Activated CD4-positive, alpha-beta T cell treated with anti-CD3 and anti-CD28 coated beads for 36 hours (primary cell): ENCODE results near the gene ZNF768. TPM values are rescaled to one million over a fixed set of nuclear protein-coding genes. Genes with fewer than 3 reads are reported as not detected.

Experiments used
- ATAC-seq: fragments of 200-7000 bp; cut with Tn5 transposase; one replicate; pipeline ENCODE4 v1.10.0; 2021; ENCODE audit warnings: mild to moderate bottlenecking, moderate library complexity
- CTCF ChIA-PET: fragments of 350-600 bp; sonication (Branson Sonifier 250); formaldehyde crosslinking; loops from one replicate; lab custom pipeline; 2021; ENCODE audit warnings: antibody characterized with exemption; lab: Charles Lee
- POLR2A ChIA-PET: fragments of 350-600 bp; sonication (Branson Sonifier 250); formaldehyde crosslinking; loops from one replicate; lab custom pipeline; 2021; ENCODE audit warnings: antibody characterized with exemption, inconsistent platforms; lab: Charles Lee
- DNase-seq: peaks from one replicate; pipeline ENCODE4 v3.0.0-alpha.2; 2020
- H3K27ac Mint-ChIP-seq: one replicate; pipeline ENCODE4 v1.8.0; 2021; ENCODE audit warnings: mixed read lengths
- H3K27me3 Mint-ChIP-seq: one replicate; pipeline ENCODE4 v1.8.0; 2021; ENCODE audit warnings: mixed read lengths
- H3K36me3 Mint-ChIP-seq: one replicate; pipeline ENCODE4 v1.8.0; 2021; ENCODE audit warnings: low read depth, mixed read lengths
- H3K4me1 Mint-ChIP-seq: one replicate; pipeline ENCODE4 v1.8.0; 2021; ENCODE audit warnings: mixed read lengths
- H3K4me3 Mint-ChIP-seq: one replicate; pipeline ENCODE4 v1.8.0; 2021; ENCODE audit warnings: mild to moderate bottlenecking, moderate library complexity, mixed read lengths
- H3K9me3 Mint-ChIP-seq: one replicate; pipeline ENCODE4 v1.8.0; 2021; ENCODE audit warnings: low read depth, mixed read lengths
- intact Hi-C, 2 experiments: fragments of 100-400 bp; cut with DNase I in 1 of 2; cut with micrococcal nuclease in 1 of 2; formaldehyde crosslinking; loops; one replicate each; pipeline versions ENCODE4 v1.14.2 to v1.15.1; 2022 to 2024; cut with DNase I, micrococcal nuclease
- total RNA-seq, 2 experiments: library from RNA; stranded (reverse); gene quantifications; one replicate each; pipeline ENCODE4 v1.2.3, GENCODE V29; 2021

ZNF768 gene
- total RNA-seq = 10 to 100 TPM in 1 of 2 experiments, 1 to 10 TPM in 1; 8.9 to 11.1 TPM

DNA sequence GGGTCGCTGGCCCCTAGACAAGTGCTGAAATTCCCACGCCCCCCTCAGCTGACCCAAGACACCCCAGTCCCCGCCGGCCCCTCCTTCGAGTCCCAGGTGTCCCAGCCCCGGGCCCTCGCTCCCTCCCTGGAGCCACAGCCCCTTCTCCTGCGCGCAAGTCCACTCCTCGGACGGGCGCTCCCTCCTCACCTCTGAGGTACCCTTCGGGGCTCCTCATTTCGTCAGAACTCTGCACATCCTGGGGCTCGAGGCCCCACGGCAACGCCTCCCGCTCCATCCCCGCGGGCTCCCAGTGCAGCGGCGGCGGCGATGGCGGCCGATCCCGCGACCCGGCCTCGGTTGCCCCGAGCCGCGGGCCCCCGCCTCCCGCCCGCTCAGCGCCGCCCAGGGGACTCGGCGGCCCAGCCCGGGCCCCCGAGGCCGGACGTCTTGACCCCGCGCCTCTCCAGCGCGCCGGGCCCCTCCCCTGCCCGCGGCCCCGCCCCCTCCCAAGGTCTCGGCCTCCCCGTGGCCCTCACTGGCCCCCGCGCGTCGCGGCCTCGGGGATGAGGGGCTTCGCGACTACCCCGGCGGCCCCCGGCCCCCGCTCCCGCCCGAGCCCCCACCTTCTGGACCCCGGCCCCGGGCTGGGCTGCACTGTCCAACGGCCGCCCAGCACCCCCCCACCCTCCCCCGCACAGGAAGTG lies at the start of gene ZNF768:
ZNF768 (minus strand) TSS at position 430 of the 686 bp plus-strand sequence; CDS start at position 277, 153 bp downstream.
- Mint-ChIP-seq H3K4me3 (peak within 1 kb of the TSS; percentile 73), H3K4me1 (peaks cover 36% of the 10 kb centered on the region), H3K9me3 (no peaks in the 10 kb centered on the region), H3K36me3 (peaks cover 21% of the 10 kb centered on the region), H3K27me3 (no peaks in the 10 kb centered on the region), H3K27ac (peak within 1 kb of the TSS; percentile 62)
- intact Hi-C loops = loop anchor here (1.0 to 5.0 kb wide), 9 partner anchors 8 to 156 kb away; partner anchors contain the start of genes DCTPP1 (in 1 of the 2), ITGAL (in 1 of the 2), PRR14 (in 1 of the 2) and TBC1D10B (in 1 of the 2)
- no peak for ATAC-seq
- POLR2A ChIA-PET = interaction anchor here (0.7 to 1.2 kb wide), 2 partner anchors 36 to 108 kb away, joined by 3 read pairs; no protein-coding TSS in a partner anchor
- CTCF ChIA-PET = interaction anchor here (0.8 to 1.0 kb wide), 4 partner anchors 45 to 408 kb away, joined by 3 to 5 read pairs (median 3); partner anchors contain the start of gene DCTPP1
- peak; percentile 51 for DNase-seq

DNA sequence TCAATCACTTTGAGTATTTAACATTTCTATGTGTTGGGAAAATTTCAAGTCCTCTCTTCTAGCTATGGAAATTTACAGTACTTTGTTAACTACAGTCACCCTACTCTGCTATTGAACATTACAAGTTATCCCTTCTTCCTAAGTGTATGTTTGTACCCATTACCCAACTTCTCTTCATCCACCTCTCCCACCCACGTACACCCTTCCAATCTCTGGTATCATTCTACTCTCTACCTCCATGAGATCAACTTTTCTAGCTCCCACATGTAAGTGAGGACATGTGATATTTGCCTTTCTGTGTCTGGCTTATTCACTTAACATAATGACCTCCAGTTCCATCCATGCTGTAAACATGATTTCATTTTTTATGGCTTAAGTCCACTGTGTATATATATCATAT lies 48.3 kb upstream of the ZNF768 start:
- DNase-seq (no peak), ATAC-seq (no peak)
- CTCF ChIA-PET = interaction anchor here (0.5 to 2.0 kb wide), 2 partner anchors 11 to 136 kb away, joined by 3 to 8 read pairs; partner anchors contain the start of gene ZNF785
- intact Hi-C loops = no loop called here
- POLR2A ChIA-PET = no interaction called here
- no peaks in the 10 kb centered on the region for H3K27me3 Mint-ChIP-seq
- H3K4me3 Mint-ChIP-seq = no peak overlapping the region
- H3K36me3 Mint-ChIP-seq = peaks cover 15% of the 10 kb centered on the region
- H3K4me1 Mint-ChIP-seq = peaks cover 35% of the 10 kb centered on the region
- H3K27ac Mint-ChIP-seq = no peak overlapping the region
- H3K9me3 Mint-ChIP-seq = no peaks in the 10 kb centered on the region

DNA sequence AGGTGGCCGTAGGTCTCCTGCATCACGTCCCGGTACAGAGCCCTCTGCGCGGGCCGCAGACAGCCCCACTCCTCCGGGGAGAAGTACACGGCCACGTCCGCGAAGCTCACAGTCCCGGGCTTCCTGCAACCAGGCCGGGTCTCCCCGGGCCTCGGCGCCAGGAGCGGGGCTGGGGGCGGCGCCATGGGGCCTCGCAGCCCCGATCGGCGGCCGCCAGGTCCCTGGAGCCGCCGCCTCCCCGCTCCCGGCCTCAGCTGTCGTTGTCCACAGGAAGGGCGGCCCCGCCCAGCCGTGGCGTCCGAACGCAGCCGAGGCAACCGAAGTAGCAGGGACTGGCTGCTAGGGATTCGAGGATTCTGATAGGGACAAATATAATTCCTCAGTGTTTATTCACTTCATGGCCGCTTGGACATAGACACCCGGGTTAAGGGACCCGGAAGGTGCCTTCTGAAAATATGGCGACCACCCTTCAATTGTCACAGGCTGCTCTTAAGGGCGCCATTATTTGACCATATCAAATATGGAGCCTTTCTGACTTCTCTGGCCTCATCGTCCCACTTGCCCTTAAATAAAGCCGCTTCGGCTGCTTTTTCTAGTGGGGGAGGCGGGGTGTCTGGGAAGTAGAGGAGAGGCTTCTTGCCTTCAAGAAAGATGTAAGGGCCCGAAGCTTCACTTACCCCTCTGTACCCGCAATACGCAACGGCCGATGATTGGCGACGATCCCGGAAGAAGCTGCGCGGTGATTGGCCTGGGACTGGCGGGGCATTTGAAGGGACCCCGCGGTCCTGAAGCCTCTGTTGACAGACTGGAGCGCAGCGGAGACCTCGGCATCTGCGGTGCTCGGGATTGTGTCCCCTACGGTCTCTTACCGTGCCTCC lies 45.3 kb upstream of the ZNF768 start, which contains the start of gene ZNF688:
ZNF688 (minus strand) TSS at position 270 of the 878 bp plus-strand sequence; CDS start at position 185, 85 bp downstream.
- H3K4me1 Mint-ChIP-seq = peaks cover 60% of the 10 kb centered on the region
- peaks cover 8% of the 10 kb centered on the region for H3K36me3 Mint-ChIP-seq
- peak; percentile 79 for ATAC-seq

DNA sequence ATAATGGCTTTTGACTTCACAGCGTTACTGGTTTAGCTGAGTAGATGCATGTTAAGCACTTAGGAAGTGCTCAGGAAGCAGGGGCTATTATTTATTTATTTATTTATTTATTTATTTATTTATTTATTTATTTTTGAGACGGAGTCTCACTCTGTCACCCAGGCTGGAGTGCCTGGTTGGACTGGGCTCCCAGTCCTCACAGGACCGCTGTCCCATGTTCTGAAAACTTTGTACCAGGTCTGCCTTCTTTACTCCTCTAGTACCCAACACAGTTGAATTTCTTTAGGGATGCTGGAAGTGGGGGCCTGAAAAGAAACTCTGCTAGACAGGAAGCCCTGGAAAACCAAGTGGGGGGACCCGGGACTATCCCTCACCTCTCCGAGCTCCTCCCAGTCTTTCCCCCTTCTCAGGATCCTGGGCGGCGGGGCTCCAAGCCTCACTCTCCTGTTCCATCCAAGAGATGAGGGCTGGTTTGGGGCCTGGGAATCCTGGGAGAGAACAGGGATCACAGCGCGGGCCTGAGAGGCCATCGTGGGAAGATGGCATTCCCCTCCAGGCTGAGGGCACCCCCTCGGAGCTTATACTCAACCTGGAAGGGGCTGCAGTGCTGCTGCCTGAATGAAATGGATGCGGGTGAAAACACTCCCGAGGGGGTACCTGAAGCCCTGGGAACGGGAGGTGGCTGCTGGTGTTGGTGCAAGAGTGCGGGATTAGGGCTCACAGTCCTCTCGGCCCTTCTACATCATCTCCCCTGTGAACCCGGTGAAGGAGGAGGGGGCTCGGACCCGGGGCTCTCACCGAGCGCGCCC lies 44.5 kb upstream of the ZNF768 start:
- DNase-seq (peak; percentile 34), ATAC-seq (no peak)
- H3K36me3 Mint-ChIP-seq = peaks cover 8% of the 10 kb centered on the region
- POLR2A ChIA-PET = interaction anchor here (1.2 to 2.2 kb wide), 4 partner anchors 13 to 141 kb away, joined by 5 to 21 read pairs (median 9); partner anchors contain the start of genes DCTPP1, ZNF747 and ZNF764
- peak overlapping the region; percentile 93 for H3K27ac Mint-ChIP-seq
- H3K4me1 Mint-ChIP-seq = peaks cover 63% of the 10 kb centered on the region
- CTCF ChIA-PET = interaction anchor here (1.1 to 1.6 kb wide), 4 partner anchors 15 to 44 kb away, joined by 3 to 7 read pairs (median 3); partner anchors contain the start of gene ZNF785
- intact Hi-C loops = loop anchor here (1.0 kb wide), 2 partner anchors 13 to 36 kb away; partner anchors contain the start of gene ZNF764 (in 1 of the 2)
- peak overlapping the region; percentile 87 for H3K4me3 Mint-ChIP-seq
- no peaks in the 10 kb centered on the region for H3K27me3 Mint-ChIP-seq
- no peaks in the 10 kb centered on the region for H3K9me3 Mint-ChIP-seq

More for the DNA sequence above, 45.3 kb upstream of the ZNF768 start, which contains the start of gene ZNF688:
- Mint-ChIP-seq H3K27me3 (no peaks in the 10 kb centered on the region), H3K4me3 (peak within 1 kb of the TSS; percentile 87), H3K27ac (peak within 1 kb of the TSS; percentile 93), H3K9me3 (no peaks in the 10 kb centered on the region)
- ChIA-PET CTCF (interaction anchor here (0.7 to 1.6 kb wide), 17 partner anchors 12 to 297 kb away, joined by 3 to 12 read pairs (median 4); partner anchors contain the start of genes DCTPP1, ZNF747, ZNF764 and ZNF785), POLR2A (interaction anchor here (0.6 to 2.2 kb wide), 16 partner anchors 9 to 201 kb away, joined by 3 to 21 read pairs (median 4); partner anchors contain the start of genes DCTPP1, ZNF747, ZNF764 and ZNF785)
- DNase-seq = peak; percentile 95
- intact Hi-C loops = loop anchor here (1.0 to 2.0 kb wide), 8 partner anchors 13 to 141 kb away; partner anchors contain the start of genes ZNF764 (in 2 of the 2), ZNF785 (in 2 of the 2), DCTPP1 (in 1 of the 2) and PRR14 (in 1 of the 2)

DNA sequence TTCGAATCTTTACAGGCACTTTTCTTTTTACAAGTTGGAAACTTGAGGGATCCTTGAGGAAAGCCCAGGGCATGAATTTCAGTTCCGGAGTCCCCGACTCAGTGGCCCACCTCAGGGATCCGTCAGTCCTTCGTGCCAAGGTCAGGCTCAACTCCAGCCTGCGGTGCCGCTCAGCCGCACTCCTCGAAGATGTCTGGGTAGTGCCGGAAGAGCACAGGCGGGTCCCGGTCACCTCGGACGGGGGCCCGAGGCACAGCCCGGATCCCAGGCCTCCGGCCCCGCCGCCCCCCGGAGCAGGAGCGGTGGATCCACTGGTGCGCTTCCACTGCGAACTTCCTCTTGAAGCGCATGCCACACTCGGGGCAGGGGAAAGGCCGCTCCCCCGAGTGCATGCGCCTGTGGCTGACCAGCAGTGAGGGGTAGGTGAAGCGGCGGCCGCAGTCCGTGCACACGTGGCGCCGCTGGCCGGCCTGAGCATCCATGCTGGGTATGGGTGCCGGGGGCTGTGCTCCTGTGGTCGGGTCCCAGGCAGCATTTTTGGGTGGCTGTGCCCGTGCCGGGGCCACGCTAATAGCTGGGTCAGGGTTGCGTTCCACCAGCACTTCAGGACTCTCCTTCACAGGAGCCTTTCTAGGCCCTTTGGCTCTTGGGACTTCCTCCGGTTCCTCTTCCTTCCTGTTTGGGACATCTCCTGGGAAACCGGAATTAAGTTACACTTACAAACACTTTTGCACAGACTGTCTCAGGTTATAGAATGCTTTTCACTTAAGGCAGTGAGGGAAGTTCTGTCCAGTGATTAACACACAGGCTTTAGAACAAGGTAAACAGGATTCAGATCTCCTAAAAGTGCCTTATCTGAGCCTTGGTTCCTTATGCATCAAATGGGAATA lies 43.6 kb upstream of the ZNF768 start:
- Mint-ChIP-seq H3K27me3 (no peaks in the 10 kb centered on the region), H3K27ac (no peak overlapping the region), H3K4me1 (peaks cover 54% of the 10 kb centered on the region), H3K4me3 (no peak overlapping the region), H3K9me3 (no peaks in the 10 kb centered on the region), H3K36me3 (peaks cover 8% of the 10 kb centered on the region)
- CTCF ChIA-PET = interaction anchor here (1.1 to 1.2 kb wide), 2 partner anchors 34 to 43 kb away, joined by 3 read pairs; no protein-coding TSS in a partner anchor
- intact Hi-C loops = loop anchor here in 1 of 2 experiments (5.0 kb wide), 2 partner anchors 87 to 98 kb away; partner anchors contain the start of genes FBRS and ITGAL
- ATAC-seq = no peak
- POLR2A ChIA-PET = interaction anchor here (1.2 kb wide), 1 partner anchor 140 kb away, joined by 5 read pairs; the partner anchor contains the start of gene DCTPP1
- no peak for DNase-seq

DNA sequence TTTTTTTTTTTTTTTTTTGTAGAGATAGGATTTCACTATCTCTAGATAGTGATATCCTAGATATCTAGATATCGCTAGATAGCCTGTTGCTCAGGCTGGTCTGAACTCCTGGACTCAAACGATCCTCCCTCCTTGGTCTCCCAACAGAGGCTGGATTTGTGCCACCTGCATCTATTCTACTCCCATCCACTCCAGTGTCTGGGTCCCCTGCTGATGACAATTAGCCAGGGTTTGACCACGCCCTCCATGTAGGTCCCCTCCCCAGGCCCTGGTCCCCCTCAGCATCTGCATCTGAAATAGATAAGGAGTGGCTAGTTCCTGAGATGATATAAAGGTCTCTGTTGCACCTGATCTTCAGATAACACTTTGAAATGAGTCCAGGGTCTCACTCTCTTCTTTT lies 42.9 kb upstream of the ZNF768 start:
- ChIA-PET POLR2A (interaction anchor here (1.2 kb wide), 1 partner anchor 97 kb away, joined by 4 read pairs; the partner anchor contains the start of gene ITGAL), CTCF (no interaction called here)
- peaks cover 5% of the 10 kb centered on the region for H3K36me3 Mint-ChIP-seq
- DNase-seq (no peak), ATAC-seq (no peak)
- H3K4me3 Mint-ChIP-seq = no peak overlapping the region
- intact Hi-C loops = loop anchor here in 1 of 2 experiments (5.0 kb wide), 2 partner anchors 88 to 97 kb away; partner anchors contain the start of genes FBRS and ITGAL
- no peaks in the 10 kb centered on the region for H3K27me3 Mint-ChIP-seq
- no peaks in the 10 kb centered on the region for H3K9me3 Mint-ChIP-seq
- H3K27ac Mint-ChIP-seq = peak overlapping the region; percentile 60
- peaks cover 50% of the 10 kb centered on the region for H3K4me1 Mint-ChIP-seq

DNA sequence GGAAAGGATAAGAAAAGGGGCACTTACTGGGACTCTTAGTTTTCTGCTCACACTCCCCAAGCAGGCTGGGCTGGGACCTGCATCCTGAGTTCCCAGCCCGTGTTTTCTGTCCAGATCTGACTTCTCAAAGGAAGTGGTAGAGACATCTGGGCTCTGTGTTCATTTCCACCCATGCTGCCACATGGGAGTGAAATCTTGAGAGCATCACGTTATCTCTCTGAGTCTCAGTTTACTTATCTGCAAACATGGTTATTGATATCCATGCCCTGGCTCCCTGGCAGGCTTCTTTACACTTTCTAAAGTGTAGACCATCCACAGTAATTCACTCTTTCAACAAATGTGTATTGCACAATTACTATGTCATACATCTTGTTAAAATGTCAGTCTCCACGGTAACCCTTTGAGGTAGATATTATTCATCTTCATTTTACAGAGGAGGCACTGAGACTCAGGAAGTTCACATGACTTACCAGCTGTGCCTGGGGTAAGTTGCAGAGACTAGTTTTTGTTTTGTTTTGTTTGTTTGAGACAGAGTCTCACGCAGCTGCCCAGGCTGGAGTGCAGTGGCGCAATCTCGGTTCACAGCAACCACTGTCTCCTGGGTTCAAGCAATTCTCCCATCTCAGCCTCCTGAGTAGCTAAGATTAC lies 41.7 kb upstream of the ZNF768 start:
- ChIA-PET POLR2A (interaction anchor here (0.7 to 1.2 kb wide), 4 partner anchors 10 to 96 kb away, joined by 3 to 6 read pairs (median 5); partner anchors contain the start of genes ITGAL, ZNF689, ZNF747 and ZNF764), CTCF (interaction anchor here (0.6 to 0.8 kb wide), 4 partner anchors 32 to 138 kb away, joined by 3 read pairs; partner anchors contain the start of genes DCTPP1 and ITGAL)
- peak overlapping the region; percentile 98 for H3K27ac Mint-ChIP-seq
- ATAC-seq (peak; percentile 52), DNase-seq (peak; percentile 74)
- H3K27me3 Mint-ChIP-seq = no peaks in the 10 kb centered on the region
- H3K9me3 Mint-ChIP-seq = no peaks in the 10 kb centered on the region
- peak overlapping the region; percentile 63 for H3K4me3 Mint-ChIP-seq
- peaks cover 45% of the 10 kb centered on the region for H3K4me1 Mint-ChIP-seq
- intact Hi-C loops = loop anchor here (1.0 to 5.0 kb wide), 5 partner anchors 10 to 97 kb away; partner anchors contain the start of genes ZNF764 (in 2 of the 2), FBRS (in 1 of the 2) and ITGAL (in 1 of the 2)
- peaks cover 4% of the 10 kb centered on the region for H3K36me3 Mint-ChIP-seq

DNA sequence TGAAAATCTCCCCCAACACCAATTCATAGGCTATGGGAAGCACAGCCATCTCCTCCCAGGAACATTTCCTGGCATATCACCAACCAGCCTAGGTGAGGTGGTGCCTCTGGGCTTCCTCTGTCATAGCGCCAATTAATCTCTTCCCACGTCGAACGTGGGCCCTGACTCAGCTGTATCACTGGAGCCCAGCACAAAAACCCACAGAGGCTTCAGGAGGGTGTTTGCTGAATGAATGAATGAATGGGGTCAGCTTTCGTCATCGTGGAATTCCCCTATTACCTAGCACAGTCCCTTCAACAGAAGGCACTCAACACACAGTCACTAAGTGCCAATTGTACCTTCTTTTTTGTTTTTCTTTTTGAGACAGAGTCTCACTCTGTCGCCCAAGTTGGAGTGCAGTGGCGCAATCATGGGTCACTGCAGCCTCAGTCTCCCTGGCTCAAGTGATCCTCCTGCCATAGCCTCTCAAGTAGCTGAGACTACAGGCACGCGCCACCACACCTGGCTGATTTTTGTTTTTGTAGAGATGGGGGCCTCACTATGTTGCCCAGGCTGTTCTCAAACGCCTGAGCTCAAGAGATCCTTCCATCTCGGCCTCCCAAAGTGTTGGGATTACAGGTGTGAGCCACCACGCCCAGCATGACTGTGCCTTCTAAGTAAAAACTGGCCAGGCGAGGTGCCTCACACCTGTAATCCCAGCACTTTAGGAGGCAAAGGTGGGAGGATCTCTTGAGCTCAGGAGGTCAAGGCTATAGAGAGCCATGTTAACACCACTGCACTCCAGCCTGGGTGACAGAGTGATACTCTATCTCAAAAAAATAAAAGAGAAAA lies 41.0 kb upstream of the ZNF768 start:
- no peaks in the 10 kb centered on the region for H3K27me3 Mint-ChIP-seq
- H3K36me3 Mint-ChIP-seq = peaks cover 3% of the 10 kb centered on the region
- ATAC-seq = peak; percentile 47
- DNase-seq = peak; percentile 84
- peaks cover 42% of the 10 kb centered on the region for H3K4me1 Mint-ChIP-seq
- intact Hi-C loops = loop anchor here (1.0 to 5.0 kb wide), 3 partner anchors 9 to 95 kb away; partner anchors contain the start of genes FBRS (in 1 of the 2), ITGAL (in 1 of the 2) and ZNF764 (in 1 of the 2)
- peak overlapping the region; percentile 63 for H3K4me3 Mint-ChIP-seq
- ChIA-PET POLR2A (interaction anchor here (0.7 to 1.1 kb wide), 6 partner anchors 9 to 196 kb away, joined by 3 to 6 read pairs (median 4); partner anchors contain the start of genes ZNF689, ZNF747 and ZNF764), CTCF (interaction anchor here (0.6 to 2.2 kb wide), 4 partner anchors 9 to 326 kb away, joined by 3 to 9 read pairs (median 4); partner anchors contain the start of genes ZNF747 and ZNF764)
- peak overlapping the region; percentile 98 for H3K27ac Mint-ChIP-seq
- H3K9me3 Mint-ChIP-seq = no peaks in the 10 kb centered on the region
